K562 (cell line): ENCODE data around the gene JADE2. TPM values are rescaled to one million over a fixed set of nuclear protein-coding genes. Genes with fewer than 3 reads are reported as not detected.
A peak's percentile ranks its signal among the peaks of the same experiment; 100 is the strongest.

ENCODE experiments used
- ARNT ChIP-seq, 2 experiments: fragments of 450-650 bp; IDR thresholded peaks; 2 replicates each; pipeline ENCODE4 v1.6.1; 2016; ENCODE audit warnings: mild to moderate bottlenecking in 1 of 2
- E2F3 ChIP-seq: fragments of 250-450 bp; sonication (Bioruptor Pico); IDR thresholded peaks from 2 replicates; pipeline ENCODE4 v1.4.0; 2020; ENCODE audit warnings: mild to moderate bottlenecking
- MAZ ChIP-seq, 2 experiments: fragments of 450-650 bp in 1 of 2; sonication (generic) in 1 of 2; formaldehyde crosslinking; IDR thresholded peaks in 1 of 2; conservative IDR thresholded peaks in 1 of 2; 2 replicates each; pipeline versions ENCODE4 v1.4.0 to v1.5.0; 2020; ENCODE audit warnings: mild to moderate bottlenecking in 1 of 2, missing genetic modification reagents in 1 of 2
- NEUROD1 ChIP-seq: fragments of 150-350 bp; IDR thresholded peaks from 2 replicates; pipeline ENCODE4 v1.6.1; 2014; ENCODE audit warnings: borderline replicate concordance, low read length, low read depth; ENCODE audit not compliant: partially characterized antibody
- RB1 ChIP-seq: fragments of 450-650 bp; IDR thresholded peaks from 2 replicates; pipeline ENCODE4 v1.6.1; 2017; ENCODE audit warnings: low read depth, mild to moderate bottlenecking
- SAFB2 ChIP-seq: fragments of 200-400 bp; formaldehyde crosslinking; IDR thresholded peaks from 2 replicates; pipeline ENCODE4 v1.6.1; 2018; ENCODE audit warnings: borderline replicate concordance, low read length, low read depth, moderate library complexity; ENCODE audit not compliant: severe bottlenecking
- ZZZ3 ChIP-seq: fragments of 450-650 bp; IDR thresholded peaks from 2 replicates; pipeline ENCODE4 v1.6.1; 2016; ENCODE audit warnings: antibody characterized with exemption, mild to moderate bottlenecking, moderate library complexity
- polyA plus RNA-seq, 8 experiments: library from polyadenylated mRNA; depleted of rRNA in 4 of 8; stranded (reverse) in 5 of 8; unstranded in 3 of 8; fragments of >200 nt; fragmentation: Nextera tagmentation in 2 of 8; fragmentation: Illumina TruSeq in 1 of 8; extraction: Ambion mirVana in 2 of 8; extraction: Trizol in 1 of 8; gene quantifications; 2 replicates each; pipeline versions ENCODE4 v1.2.1 to v1.2.3, GENCODE V29; 2011 to 2014; ENCODE audit warnings: inconsistent platforms in 1 of 8, missing spikeins in 1 of 8
- total RNA-seq, 7 experiments: library from RNA; depleted of rRNA in 6 of 7; stranded (reverse); fragments of >200 nt in 6 of 7; fragmentation: Illumina TruSeq in 2 of 7; extraction: Trizol in 2 of 7; gene quantifications; 2 replicates each; pipeline versions ENCODE4 v1.2.1 to v1.2.3, GENCODE V29; 2011 to 2021; ENCODE audit warnings: low replicate concordance in 1 of 7
- TF ChIP-seq, protein P1 (sequence below), 2 experiments: fragments of 450-650 bp; IDR thresholded peaks; 2 replicates each; pipeline ENCODE4 v1.6.1; 2018; ENCODE audit warnings: mild to moderate bottlenecking in 2 of 2, low read depth in 1 of 2; ENCODE audit not compliant: partially characterized antibody in 2 of 2

The JADE2 gene
- total and polyA plus RNA-seq, 9 of the 15 experiments (the other 6 are each of a cell fraction or from before 2014, with no cell fraction given), result 0.50 to 23.3 (median 9.1) TPM

DNA sequence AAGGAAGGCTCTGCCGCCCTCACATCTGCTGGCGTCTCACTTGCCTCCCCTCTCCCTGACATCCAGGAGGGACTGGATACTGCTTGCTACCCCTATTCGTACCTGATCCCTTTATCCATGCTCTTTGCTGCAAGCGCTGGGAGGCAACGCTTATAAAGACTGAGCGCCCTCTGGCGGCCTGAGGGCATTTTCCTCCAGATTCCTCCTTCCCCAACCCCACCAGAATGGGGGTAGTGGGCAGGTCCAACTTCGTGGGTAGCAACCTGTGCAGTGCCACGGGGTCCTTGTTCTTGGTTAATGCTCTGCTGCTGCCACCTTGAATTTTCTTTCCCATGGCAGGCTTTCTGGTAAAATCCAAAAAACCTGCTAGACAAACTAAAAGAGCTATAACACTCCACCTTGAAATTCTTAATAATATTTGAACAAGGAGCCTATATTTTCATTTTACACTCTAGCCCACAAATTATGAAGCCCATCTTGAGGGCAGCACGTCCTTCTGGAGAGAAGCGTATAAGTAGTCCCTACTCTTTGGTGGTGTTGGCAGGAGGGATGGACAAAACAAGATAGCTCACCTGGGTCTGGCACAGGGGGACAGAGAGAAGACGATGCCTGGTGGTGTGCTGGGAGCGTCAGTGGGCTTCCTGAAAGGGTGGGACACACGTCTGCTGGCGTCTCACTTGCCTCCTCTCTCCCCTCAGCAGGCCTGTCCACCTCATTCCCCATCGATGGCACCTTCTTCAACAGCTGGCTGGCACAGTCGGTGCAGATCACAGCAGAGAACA, 52.5 kb downstream of the JADE2 start (continued):
- TF ChIP-seq, protein P1, sequence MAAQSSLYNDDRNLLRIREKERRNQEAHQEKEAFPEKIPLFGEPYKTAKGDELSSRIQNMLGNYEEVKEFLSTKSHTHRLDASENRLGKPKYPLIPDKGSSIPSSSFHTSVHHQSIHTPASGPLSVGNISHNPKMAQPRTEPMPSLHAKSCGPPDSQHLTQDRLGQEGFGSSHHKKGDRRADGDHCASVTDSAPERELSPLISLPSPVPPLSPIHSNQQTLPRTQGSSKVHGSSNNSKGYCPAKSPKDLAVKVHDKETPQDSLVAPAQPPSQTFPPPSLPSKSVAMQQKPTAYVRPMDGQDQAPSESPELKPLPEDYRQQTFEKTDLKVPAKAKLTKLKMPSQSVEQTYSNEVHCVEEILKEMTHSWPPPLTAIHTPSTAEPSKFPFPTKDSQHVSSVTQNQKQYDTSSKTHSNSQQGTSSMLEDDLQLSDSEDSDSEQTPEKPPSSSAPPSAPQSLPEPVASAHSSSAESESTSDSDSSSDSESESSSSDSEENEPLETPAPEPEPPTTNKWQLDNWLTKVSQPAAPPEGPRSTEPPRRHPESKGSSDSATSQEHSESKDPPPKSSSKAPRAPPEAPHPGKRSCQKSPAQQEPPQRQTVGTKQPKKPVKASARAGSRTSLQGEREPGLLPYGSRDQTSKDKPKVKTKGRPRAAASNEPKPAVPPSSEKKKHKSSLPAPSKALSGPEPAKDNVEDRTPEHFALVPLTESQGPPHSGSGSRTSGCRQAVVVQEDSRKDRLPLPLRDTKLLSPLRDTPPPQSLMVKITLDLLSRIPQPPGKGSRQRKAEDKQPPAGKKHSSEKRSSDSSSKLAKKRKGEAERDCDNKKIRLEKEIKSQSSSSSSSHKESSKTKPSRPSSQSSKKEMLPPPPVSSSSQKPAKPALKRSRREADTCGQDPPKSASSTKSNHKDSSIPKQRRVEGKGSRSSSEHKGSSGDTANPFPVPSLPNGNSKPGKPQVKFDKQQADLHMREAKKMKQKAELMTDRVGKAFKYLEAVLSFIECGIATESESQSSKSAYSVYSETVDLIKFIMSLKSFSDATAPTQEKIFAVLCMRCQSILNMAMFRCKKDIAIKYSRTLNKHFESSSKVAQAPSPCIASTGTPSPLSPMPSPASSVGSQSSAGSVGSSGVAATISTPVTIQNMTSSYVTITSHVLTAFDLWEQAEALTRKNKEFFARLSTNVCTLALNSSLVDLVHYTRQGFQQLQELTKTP (IDR thresholded peaks at IDR 0.05; ENCODE audit: low read depth in 1 of 2, partially characterized antibody in 2 of 2), result peak in 1 of 2 experiments; percentile 31
- no peak for TF ChIP-seq ZZZ3
- TF ChIP-seq MAZ (CRISPR knock-in tag; conservative IDR thresholded peaks at IDR 0.05 in 1 of 2, IDR thresholded peaks at IDR 0.05 in 1 of 2), result peak in 1 of 2 experiments; percentile 65; a peak in 2 of 4 replicates
- peak in 1 of 2 experiments; percentile 46; a peak in 1 of 4 replicates for TF ChIP-seq ARNT (IDR thresholded peaks at IDR 0.05)
- no peak for TF ChIP-seq SAFB2
- TF ChIP-seq RB1, result peak; percentile 55; the same call in 1 of the 2 replicates
- TF ChIP-seq NEUROD1, result no peak
- TF ChIP-seq E2F3, result no peak
